RKO (cell line): ENCODE results near the gene FZD8.
"Not testable (repeated sequence)": the region's sequence is repeated elsewhere in the genome, so short reads cannot be mapped to it uniquely, and the experiment has no call there.

Experiments used
- DNase-seq: peaks from one replicate; pipeline ENCODE4 v3.0.0-alpha.2; 2016; ENCODE audit warnings: low spot score

FZD8 gene, protein sequence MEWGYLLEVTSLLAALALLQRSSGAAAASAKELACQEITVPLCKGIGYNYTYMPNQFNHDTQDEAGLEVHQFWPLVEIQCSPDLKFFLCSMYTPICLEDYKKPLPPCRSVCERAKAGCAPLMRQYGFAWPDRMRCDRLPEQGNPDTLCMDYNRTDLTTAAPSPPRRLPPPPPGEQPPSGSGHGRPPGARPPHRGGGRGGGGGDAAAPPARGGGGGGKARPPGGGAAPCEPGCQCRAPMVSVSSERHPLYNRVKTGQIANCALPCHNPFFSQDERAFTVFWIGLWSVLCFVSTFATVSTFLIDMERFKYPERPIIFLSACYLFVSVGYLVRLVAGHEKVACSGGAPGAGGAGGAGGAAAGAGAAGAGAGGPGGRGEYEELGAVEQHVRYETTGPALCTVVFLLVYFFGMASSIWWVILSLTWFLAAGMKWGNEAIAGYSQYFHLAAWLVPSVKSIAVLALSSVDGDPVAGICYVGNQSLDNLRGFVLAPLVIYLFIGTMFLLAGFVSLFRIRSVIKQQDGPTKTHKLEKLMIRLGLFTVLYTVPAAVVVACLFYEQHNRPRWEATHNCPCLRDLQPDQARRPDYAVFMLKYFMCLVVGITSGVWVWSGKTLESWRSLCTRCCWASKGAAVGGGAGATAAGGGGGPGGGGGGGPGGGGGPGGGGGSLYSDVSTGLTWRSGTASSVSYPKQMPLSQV

DNA sequence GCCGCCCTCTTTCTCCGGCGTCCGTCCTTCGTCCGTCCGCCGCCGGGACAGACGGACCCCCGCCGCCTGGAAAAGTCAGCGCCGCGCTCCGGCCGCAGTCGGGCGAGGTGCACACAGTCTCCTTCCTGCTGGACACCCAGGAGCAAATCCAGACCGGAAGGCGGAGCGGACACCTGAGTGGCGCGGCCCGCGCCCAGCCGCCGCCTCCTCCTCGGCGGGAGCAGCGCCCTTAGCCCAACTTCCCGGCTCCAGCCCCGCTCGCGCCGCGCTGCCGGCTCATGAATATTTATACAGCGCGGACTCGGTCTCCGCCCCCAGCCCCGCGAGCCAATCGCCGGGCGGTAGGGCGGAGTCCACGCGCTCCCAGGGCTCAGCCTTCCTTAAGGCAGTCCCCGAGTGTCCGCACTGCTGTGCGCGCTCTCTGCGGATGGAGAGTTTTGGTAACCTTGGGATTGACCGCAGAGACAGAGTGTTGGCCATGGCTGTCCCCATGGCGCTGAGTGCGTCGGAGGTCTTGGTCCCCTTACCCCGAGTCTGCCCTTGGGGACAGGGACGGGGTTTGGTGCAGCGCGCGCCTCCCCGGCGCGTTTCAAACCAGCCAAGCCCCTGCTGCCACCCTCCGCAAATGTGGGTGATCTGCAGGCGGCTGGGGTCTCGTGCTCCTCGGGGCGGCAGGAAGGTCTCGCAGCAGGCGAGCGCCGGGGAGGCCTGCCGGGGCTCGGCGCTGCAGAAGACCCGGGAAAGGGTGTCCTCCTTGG, at the start of gene FZD8:
FZD8 (minus strand) TSS at position 262 of the 758 bp plus-strand sequence. CDS start 867 bp downstream, outside the sequence.
- DNase-seq, result peak; percentile 85

DNA sequence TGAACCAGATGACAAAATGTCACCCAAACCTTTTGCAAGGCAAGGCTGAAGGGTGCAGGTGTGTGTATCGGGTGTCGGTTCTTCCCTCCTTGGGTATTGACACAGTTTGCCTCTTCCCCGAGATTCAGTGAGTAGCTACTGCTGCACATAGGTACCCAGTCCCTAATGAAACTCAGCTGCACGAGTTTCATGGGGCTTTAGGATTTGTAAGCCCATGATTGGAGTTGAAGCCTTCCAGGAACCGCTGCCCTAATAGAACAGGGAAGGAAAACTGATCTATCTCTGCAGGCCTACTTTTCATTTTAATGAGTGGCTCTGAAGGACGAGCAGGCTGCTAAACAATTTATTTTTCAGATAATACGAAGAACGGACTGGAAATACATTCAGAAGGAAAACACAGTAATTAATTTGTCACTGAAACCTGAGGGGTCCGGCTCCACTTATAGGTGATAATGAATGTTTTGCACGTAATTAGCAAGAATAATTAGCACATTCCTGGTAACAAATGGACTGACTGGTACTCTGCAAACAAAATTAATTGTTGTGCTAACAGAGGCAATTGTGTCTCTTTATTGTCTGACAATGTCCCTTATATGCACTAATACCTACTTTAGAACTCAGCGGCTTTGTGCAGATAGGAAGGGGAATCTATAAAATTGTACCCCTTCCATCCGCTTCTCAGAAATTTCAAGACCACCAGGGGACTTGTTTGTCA, 49.6 kb upstream of the FZD8 start:
- no peak for DNase-seq

DNA sequence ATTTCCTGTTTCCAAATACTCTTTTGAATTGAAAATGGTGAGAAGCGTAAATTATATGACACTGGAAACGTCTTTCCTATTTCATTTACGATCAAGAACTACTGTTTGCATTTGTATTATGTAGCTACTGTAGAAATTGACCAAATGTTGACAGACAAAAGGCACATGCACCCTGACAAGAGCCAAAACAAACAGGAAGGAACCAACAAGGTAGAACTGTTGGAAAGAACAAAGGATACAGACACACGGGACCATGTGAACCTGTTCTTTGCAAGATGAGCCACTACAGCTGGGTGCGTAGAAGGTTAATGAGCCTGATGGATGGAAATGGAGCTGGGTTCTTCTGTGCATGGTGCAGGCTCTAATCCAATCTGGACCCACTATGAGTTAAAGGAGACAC, 48.4 kb upstream of the FZD8 start:
- no peak for DNase-seq

DNA sequence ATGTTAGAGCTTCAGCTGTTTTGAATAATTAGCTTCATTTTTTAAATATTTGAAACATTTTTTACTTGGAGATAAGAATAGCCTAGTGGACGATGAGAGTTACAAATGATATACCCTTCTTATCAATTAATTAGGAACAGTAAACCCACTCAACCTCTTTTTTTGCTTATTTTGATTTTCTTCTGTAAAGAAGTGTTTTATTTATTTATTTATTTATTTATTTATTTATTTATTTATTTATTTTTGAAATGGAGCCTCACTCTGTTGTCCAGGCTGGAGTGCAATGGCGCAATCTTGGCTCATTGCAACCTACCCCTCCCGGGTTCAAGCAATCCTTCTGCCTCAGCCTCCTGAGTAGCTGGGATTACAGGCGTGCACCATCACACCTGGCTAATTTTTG, 43.8 kb upstream of the FZD8 start:
- not testable (repeated sequence) for DNase-seq

DNA sequence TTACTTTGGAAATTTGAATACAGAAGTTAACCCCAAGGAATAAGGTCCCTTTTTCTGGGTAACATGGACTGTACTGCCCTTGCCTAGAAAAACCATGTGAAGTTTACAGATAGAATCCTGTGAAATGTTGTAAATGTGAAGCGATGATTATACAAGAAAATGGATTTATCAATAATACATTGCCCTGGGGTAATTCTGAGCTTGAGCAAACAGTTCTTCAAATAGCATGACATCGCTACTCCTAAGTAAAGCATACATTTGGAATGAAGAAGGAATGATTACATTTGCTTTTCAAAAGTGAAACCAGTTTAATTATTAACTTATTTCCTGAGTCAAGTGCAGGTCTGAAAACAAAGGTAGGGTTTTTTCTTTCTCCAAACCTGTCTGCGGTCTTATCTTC, 43.3 kb upstream of the FZD8 start:
- DNase-seq, result no peak

DNA sequence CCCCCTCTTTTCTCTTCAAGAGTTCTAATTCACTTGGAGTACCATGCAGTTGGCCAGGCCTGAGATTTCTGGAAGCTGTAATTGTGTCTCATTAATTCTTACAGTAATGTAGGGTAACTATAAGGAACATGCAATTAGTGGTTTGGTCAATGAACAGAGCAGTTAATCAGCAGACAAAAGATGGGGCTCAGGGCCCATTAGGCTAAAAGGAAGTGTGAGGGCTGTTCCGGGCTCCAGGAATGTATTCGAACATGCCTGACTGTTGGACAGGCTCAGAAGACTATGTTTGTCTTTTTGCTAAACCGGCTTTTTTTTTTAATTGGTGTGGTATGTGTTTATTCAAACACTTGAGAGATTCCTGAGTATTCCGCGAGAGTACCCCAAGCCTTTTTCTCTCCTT, 42.5 kb upstream of the FZD8 start:
- no peak for DNase-seq

DNA sequence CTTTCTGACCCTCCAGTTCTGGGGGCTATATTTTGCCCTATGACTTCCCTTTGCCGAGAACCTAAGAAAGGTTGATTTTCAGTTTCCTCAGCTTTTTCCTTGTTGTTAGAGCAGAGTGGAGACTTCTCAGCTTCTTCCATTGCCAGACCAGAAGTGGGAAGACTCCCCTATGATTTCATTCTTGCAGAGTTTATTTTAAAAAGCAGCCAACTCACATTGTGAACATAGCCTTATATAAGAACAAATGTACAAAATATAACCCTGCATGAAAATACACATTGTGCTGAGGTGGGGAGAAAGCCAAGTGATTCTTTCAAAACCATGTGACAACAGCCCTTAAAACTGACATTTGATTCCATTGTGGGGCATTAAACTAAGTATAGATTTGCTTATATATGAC, 33.8 kb upstream of the FZD8 start:
- DNase-seq, result no peak

DNA sequence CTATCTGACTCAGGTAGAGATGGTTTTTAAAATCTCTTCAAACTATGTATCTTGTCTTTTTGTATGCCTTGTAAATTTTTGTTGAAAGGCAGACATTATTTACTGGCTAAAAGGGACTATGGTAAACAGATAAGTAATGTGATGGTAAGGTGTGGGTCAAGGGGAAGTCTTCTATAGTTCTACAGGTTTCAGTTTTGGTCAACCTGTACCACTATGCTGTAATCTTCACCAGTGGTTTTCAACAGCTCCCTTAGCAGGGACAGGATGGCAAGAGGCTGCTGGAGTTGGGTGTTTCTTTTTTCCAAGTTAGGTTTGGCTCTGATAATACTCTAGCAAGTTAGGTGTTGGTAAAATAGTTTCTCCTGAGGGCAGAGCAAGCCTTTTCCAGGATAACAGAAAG, 32.7 kb upstream of the FZD8 start:
- DNase-seq, result no peak

DNA sequence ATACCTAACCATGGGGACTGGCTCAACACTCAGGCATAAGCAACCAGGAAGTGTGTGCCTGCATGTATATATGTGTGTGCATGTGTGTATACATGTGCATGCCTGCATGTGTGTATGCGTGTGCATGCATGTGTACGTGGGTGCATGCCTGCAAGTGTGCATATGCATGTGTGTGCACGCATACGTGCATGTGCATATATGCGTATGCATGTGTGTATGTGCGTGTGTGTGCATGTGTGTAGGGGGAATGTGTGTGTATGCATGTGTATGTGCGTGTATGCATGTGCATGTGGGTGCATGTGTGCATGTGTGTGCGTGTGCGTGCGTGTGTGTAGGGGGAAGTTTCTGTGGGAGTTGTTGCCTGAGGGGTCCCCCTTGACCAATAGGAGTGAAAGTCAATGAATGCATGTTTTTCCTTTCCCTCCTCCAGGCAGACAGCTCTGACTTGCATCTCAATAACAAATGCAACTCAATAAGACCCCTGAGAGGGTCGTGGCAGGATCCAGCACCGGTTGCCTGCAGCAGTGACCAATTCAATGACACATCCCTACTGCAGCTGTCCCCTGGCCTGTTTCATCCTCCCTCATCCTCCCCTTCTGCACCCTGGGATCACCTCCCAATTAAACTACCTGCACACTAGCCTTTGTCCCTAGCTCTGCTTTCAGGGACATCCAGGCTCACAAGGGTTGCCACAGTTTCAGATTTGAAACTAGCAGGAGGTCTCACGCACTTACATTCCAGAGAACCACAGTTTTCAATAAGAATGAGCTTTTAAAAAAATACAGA, 27.0 kb upstream of the FZD8 start:
- no peak for DNase-seq

DNA sequence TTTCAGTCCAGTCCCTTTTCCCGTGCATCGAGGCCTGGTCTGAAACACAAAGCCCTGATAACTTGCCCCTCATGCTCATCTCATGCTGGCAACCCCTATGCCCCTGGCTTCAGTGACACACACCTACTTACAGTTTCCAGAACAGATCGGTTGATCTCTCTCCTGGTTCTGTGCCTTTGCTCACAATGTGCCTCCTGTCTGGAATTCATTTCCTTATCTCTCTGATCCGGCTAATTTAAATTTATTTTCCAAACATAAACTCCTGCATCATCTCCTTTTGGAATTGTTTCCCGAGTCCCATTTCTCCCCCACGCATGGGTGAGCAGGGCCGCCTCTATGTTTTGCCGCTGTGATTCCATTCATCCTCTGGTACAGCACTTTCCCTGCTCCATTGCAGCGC, 25.9 kb upstream of the FZD8 start:
- no peak for DNase-seq

DNA sequence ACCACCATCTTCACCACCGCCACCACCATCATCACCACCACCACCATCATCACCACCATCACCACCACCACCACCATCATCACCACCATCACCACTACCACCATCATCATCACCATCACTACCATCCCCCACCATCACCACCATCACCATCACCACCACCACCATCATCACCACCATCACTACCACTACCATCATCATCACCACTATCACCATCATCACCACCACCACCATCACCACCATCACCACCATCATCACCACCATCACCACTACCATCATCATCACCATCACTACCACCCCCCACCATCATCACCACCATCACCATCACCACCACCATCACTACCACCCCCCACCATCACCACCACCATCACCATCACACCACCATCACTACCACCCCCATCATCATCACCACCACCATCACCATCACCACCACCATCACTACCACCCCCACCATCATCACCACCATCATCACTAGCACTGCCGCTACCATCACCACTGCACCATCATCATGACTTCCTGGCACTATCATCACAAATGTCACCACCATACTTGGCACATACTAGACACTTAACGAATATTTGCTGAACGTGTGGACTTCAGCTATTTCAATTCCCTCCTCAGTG, 25.3 kb upstream of the FZD8 start:
- DNase-seq, result no peak

DNA sequence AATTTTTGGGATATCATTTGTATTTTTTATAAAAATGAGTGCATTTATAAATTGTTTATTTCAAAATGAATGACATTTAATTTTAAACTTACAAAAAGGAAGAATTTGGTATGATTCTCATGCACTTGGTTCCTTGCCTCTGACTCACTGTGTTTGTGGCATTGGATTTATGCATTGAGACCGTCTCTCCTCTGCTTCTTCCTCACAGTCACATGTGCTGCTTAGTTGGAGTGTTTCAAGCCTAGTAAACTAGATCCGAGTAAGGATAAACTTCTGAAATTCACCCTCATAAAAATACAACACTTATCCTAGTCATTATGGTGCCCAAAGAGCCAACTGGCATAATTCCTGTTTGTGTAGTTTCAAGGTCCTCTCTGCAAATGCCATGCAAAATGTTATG, 19.1 kb upstream of the FZD8 start:
- no peak for DNase-seq

DNA sequence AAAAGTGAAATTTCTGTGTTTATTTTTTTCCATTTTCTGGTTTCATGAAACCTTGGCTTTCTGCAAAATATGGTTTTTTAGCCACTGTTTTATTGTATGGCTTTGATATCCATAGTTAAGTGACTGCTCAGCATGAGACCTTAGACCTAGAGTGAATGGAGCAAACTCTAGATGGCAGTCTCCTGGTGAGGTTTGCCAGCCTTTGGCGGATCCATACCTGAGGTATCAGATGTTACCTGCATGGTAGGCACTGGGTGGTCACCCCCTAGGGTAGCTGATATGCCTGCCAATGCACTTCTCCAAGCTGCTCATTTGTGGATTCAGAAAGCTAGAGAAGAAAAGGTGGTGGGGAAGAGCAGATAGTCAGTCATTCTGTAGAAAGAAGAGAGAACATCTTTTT, 17.4 kb upstream of the FZD8 start:
- no peak for DNase-seq

DNA sequence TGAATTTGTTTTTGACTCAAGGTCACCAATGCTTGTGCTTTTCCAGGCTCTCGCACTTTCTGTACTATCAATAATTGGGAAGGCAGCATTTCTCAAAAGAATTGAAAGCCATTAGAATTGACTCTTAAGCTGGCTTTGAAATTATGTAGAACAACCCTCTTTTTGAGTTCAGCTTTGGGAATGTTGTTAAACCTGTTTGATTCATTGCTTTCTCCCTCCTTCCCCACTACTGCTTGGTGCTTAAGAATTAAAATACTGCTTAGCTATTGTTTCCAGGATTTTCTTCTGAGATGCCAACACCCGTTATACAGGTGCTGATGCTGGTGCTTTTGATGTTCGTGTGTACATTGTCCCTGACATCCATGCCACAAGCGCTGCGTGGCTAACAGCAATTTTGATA, 15.5 kb upstream of the FZD8 start:
- DNase-seq, result no peak

DNA sequence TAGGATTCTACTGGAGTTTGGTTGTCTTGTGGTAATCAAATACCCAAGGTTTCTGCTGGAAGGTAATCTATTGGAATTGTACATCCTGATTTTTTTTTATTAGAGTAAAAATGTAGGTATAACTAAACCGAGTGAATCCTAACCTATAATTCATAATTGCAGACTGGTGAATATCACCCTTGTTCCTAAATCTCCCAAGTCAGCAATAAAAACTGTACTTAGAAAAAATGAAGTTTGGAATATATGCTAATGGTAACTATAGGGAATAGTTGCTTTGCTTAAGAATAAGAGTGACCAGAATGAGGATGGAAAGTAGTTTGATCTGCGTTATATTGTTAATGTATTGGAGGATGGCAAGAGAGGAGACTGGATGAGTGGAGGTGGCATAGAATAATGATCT, 10.7 kb upstream of the FZD8 start:
- DNase-seq, result no peak

DNA sequence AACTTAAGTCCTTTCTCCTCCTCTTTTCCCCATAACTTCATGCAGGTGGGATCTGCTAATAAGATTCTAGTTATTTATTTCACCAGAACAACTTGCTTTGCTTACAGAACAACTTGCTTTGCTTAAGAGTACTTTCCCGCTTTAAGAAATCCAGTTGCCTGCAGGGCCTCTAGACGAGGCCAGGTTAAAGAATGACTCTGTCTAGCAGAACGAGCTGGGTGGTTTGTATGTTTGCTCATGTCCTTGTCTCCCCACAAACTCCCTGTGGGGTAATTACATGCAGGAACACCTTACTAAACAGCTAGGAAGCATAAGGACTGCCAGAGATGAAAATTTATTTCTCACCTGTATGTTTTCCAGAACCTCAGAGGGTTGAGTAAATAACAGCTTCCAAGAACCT, 8.8 kb upstream of the FZD8 start:
- DNase-seq, result no peak

DNA sequence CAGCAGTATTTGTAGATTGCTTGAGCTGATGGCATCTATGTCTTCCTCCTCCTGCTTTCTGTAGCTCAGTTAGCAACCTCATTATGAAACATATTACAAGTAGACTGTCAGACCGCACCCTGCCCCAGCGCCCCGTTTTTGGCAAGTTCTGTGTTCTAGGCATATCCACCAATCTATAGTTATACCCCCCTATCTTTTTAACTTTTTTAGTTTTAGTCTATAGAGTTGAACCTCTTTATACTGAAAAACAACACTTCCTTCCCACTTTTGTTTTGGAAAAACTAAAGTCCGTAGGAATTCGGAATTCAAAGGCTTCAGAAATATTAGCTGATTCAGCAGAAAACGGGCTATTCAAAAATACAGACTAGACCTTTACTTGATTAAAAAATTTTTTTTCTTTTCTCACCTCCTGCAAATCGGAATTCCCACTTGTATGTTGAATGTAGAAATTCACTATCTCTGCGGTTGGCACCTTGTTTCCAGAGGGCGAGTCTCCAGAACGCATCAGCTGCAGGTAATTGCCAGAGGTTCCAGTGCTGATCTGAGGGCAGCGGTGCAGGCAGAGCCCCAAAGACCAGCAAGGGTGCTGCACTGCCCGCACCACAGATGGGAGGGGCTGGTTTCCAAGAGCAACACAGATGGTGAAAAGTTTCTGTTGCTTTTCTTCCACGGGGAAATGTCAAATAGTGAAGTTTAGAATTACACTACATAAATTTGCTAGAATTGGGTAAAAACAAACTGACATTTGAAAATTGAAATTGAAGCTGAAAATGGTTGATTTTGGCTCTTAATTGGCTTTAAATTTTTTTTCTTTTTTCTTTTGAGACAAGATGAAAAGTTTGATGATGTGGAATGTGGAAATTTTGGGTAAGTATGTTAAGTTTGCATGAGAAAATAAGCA, 2.2 kb upstream of the FZD8 start:
- DNase-seq, result no peak

DNA sequence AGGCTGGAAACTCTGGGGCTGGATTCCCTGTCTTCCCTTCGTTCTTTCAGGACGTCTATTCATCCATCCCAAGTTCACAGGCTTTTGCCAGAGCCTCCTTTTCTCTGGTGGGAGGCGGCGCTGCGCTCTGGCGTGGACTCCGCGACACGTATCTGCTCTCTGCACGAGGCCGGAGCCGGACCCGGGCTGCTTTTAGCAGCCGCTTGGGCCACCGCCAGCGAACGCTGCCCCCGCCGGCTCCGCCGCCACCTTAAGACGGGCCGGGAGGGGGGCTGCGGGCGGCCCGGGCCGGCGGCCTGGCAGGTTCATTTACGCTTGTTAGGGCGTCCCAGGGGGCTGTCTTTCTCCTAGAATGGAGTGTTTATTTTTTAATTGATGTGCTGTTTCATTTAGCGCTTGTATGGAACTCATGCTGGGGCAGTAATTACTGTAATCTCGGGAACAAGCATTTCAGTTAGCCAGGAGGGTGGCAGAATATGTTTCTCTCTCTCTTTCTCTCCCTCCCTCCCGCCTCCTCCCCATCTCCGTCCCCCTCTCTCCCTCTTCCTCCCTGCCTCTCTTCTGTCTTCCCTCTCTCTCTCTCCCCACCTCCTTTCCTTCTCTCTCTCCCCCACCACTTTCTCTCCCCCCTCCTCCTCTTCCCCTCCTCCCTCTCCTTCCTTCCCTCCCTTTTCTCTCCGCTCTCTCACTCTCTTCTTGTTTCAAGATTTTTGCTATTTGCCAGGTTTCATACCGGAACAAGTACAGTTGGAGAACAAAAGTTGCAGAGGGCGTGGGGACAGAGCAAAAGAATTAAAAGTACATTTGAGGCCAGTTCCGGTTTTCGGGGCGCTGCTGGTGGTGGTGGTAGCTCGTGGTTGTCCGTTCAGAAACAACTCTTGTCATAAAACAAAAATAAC, 1.3 kb upstream of the FZD8 start:
- DNase-seq, result peak; percentile 48

DNA sequence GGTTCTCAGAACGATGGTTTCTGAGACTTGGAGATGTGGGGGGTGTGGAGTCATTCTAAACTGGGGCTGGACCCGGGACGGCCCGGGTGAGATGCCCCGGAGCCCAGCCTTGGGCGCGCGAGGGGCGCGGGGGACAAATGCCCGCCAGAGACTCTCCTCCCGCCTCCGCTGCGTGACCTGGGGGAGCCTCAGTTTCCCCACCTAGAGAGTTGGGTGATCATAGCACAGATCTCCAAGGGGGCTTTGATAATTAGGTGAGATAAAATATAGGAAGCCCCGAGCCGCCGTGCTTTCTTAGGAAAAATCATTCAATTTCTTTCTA, 658 bp upstream of the FZD8 start:
- no peak for DNase-seq
